Activated CD4-positive, alpha-beta T cell treated with anti-CD3 and anti-CD28 coated beads, Interleukin-10, Interleukin-2, amounts not matched to agents 100 ng/mL and 50 ng/mL, durations not matched to agents 16 hours and 8 hours (primary cell): ENCODE measurements around the gene IQCK.

ENCODE experiments used
- DNase-seq: peaks from one replicate; pipeline ENCODE4 v3.0.0-alpha.2; 2020

The IQCK gene

GRCh38 chr16:19841184-19841583, 123.1 kb downstream of the IQCK start:
- no peak for DNase-seq

- no peak for DNase-seq
Observed at GRCh38 chr16:19842426-19843157, 124.5 kb downstream of the IQCK start.

- no peak for DNase-seq
Observed at GRCh38 chr16:19843371-19843770, 125.3 kb downstream of the IQCK start.

GRCh38 chr16:19844945-19845641, 127.0 kb downstream of the IQCK start:
- DNase-seq = no peak

GRCh38 chr16:19846436-19846835, 128.4 kb downstream of the IQCK start:
- DNase-seq = no peak

- no peak for DNase-seq
Observed at GRCh38 chr16:19848756-19849155, 130.7 kb downstream of the IQCK start.

- no peak for DNase-seq
Observed at GRCh38 chr16:19850131-19850817, 132.2 kb downstream of the IQCK start.

- no peak for DNase-seq
Observed at GRCh38 chr16:19851476-19851875, 133.4 kb downstream of the IQCK start.

GRCh38 chr16:19853132-19853741, 135.2 kb downstream of the IQCK start:
- DNase-seq = no peak

- DNase-seq = no peak
Observed at GRCh38 chr16:19853742-19854542, 135.9 kb downstream of the IQCK start.

- no peak for DNase-seq
Observed at GRCh38 chr16:19854543-19854876, 136.4 kb downstream of the IQCK start.

GRCh38 chr16:19856120-19856519, 138.0 kb downstream of the IQCK start:
- DNase-seq = no peak

GRCh38 chr16:19857593-19858339, 139.7 kb downstream of the IQCK start:
- DNase-seq = no peak

- DNase-seq = no peak
Observed at GRCh38 chr16:19858340-19859018, 140.4 kb downstream of the IQCK start.

- DNase-seq = no peak
Observed at GRCh38 chr16:19859166-19859565, 141.1 kb downstream of the IQCK start.

GRCh38 chr16:19859603-19860002, 141.5 kb downstream of the IQCK start:
- no peak for DNase-seq

- no peak for DNase-seq
Observed at GRCh38 chr16:19860166-19861041, 142.3 kb downstream of the IQCK start.

- no peak for DNase-seq
Observed at GRCh38 chr16:19861133-19861532, 143.1 kb downstream of the IQCK start.

- DNase-seq = no peak
Observed at GRCh38 chr16:19861811-19862327, 143.8 kb downstream of the IQCK start.

- DNase-seq = no peak
Observed at GRCh38 chr16:19863990-19864389, 145.9 kb downstream of the IQCK start.
